WTC11 (cell line): Measurements from ENCODE around the gene GABRB3. TPM values are rescaled to one million over a fixed set of nuclear protein-coding genes. Genes with fewer than 3 reads are reported as not detected.

Experiments
- ATAC-seq: fragments of 200-7000 bp; cut with Tn5 transposase; 2 replicates; pipeline ENCODE4 v1.10.0; 2021; ENCODE audit warnings: mild to moderate bottlenecking, moderate library complexity
- CTCF ChIA-PET: fragments of 300-600 bp; sonication (Branson Sonifier 250); formaldehyde crosslinking; loops from one replicate; lab custom pipeline; 2021; ENCODE audit warnings: antibody characterized with exemption; lab: Charles Lee
- POLR2A ChIA-PET: fragments of 350-600 bp; sonication (Branson Sonifier 250); formaldehyde crosslinking; loops from one replicate; lab custom pipeline; 2021; ENCODE audit warnings: antibody characterized with exemption; lab: Charles Lee
- DNase-seq: peaks from one replicate; pipeline ENCODE4 v3.0.0; 2021; ENCODE audit warnings: low spot score
- H3K27ac Mint-ChIP-seq: 2 replicates; pipeline ENCODE4 v1.8.0; 2021; ENCODE audit warnings: mixed read lengths
- H3K27me3 Mint-ChIP-seq: 2 replicates; pipeline ENCODE4 v1.8.0; 2021; ENCODE audit warnings: low read depth, mild to moderate bottlenecking, moderate library complexity, mixed read lengths
- H3K36me3 Mint-ChIP-seq: 2 replicates; pipeline ENCODE4 v1.8.0; 2021; ENCODE audit warnings: mixed read lengths
- H3K4me1 Mint-ChIP-seq: 2 replicates; pipeline ENCODE4 v1.8.0; 2022; ENCODE audit warnings: mixed read lengths
- H3K4me3 Mint-ChIP-seq: 2 replicates; pipeline ENCODE4 v1.8.0; 2021; ENCODE audit warnings: mild to moderate bottlenecking, moderate library complexity, mixed read lengths
- H3K9me3 Mint-ChIP-seq: 2 replicates; pipeline ENCODE4 v1.8.0; 2021; ENCODE audit warnings: mixed read lengths
- ATF1 ChIP-seq: sonication (generic); formaldehyde crosslinking; IDR thresholded peaks from 2 replicates; pipeline ENCODE4 v1.8.1; 2023; ENCODE audit warnings: mild to moderate bottlenecking, moderate library complexity, missing genetic modification reagents
- CREB1 ChIP-seq: sonication (generic); formaldehyde crosslinking; IDR thresholded peaks from 2 replicates; pipeline ENCODE4 v1.8.0; 2023; ENCODE audit warnings: mild to moderate bottlenecking, missing genetic modification reagents
- CREM ChIP-seq: sonication (generic); formaldehyde crosslinking; IDR thresholded peaks from 2 replicates; pipeline ENCODE4 v1.8.1; 2022; ENCODE audit warnings: mild to moderate bottlenecking, missing genetic modification reagents, moderate library complexity
- FOXP1 ChIP-seq: sonication (generic); formaldehyde crosslinking; IDR thresholded peaks from 2 replicates; pipeline ENCODE4 v1.8.0; 2022; ENCODE audit warnings: missing genetic modification reagents, mild to moderate bottlenecking, moderate library complexity, borderline replicate concordance
- MYBL2 ChIP-seq: sonication (generic); formaldehyde crosslinking; IDR thresholded peaks from 2 replicates; pipeline ENCODE4 v1.8.1; 2023; ENCODE audit warnings: mild to moderate bottlenecking, moderate library complexity, missing genetic modification reagents
- NR3C1 ChIP-seq: sonication (generic); formaldehyde crosslinking; conservative IDR thresholded peaks from 2 replicates; pipeline ENCODE4 v1.8.1; 2023; ENCODE audit warnings: low read depth, mild to moderate bottlenecking, missing genetic modification reagents
- RELA ChIP-seq: sonication (generic); formaldehyde crosslinking; IDR thresholded peaks from 2 replicates; pipeline ENCODE4 v1.8.1; 2022; ENCODE audit warnings: missing genetic modification reagents, mild to moderate bottlenecking, borderline replicate concordance
- TEAD1 ChIP-seq: sonication (generic); formaldehyde crosslinking; IDR thresholded peaks from 2 replicates; pipeline ENCODE4 v1.8.0; 2022; ENCODE audit warnings: mild to moderate bottlenecking, missing genetic modification reagents
- ZNF396 ChIP-seq: fragments of 250-450 bp; sonication (Bioruptor Pico); IDR thresholded peaks from 2 replicates; pipeline ENCODE4 v1.8.0; 2021; ENCODE audit warnings: mild to moderate bottlenecking, moderate library complexity, borderline replicate concordance
- ZNF423 ChIP-seq: fragments of 250-450 bp; sonication (Bioruptor Pico); IDR thresholded peaks from 2 replicates; pipeline ENCODE4 v2.1.2; 2022; ENCODE audit warnings: mild to moderate bottlenecking, moderate library complexity
- ZNF671 ChIP-seq: fragments of 250-450 bp; sonication (Bioruptor Pico); IDR thresholded peaks from 2 replicates; pipeline ENCODE4 v1.8.0; 2021; ENCODE audit warnings: mild to moderate bottlenecking
- total RNA-seq: library from RNA; stranded (reverse); gene quantifications from 3 replicates; pipeline ENCODE4 v1.2.3, GENCODE V29; 2021
- TF ChIP-seq, protein P1 (sequence below): sonication (generic); formaldehyde crosslinking; IDR thresholded peaks from 2 replicates; pipeline ENCODE4 v1.8.1; 2022; ENCODE audit warnings: low read depth, missing genetic modification reagents, borderline replicate concordance
- TF ChIP-seq, protein P2 (sequence below): sonication (generic); formaldehyde crosslinking; IDR thresholded peaks from 2 replicates; pipeline ENCODE4 v1.8.1; 2023; ENCODE audit warnings: mild to moderate bottlenecking, moderate library complexity, missing genetic modification reagents
- TF ChIP-seq, protein P3 (sequence below): sonication (generic); formaldehyde crosslinking; IDR thresholded peaks from 2 replicates; pipeline ENCODE4 v1.8.1; 2022; ENCODE audit warnings: missing genetic modification reagents, borderline replicate concordance
- TF ChIP-seq, protein P4 (sequence below): sonication (generic); formaldehyde crosslinking; IDR thresholded peaks from 2 replicates; pipeline ENCODE4 v1.8.1; 2023; ENCODE audit warnings: mild to moderate bottlenecking, missing genetic modification reagents, moderate library complexity
- TF ChIP-seq, protein P5 (sequence below): fragments of 200-600 bp; IDR thresholded peaks from 2 replicates; pipeline ENCODE4 v1.8.0; 2022; ENCODE audit warnings: antibody characterized with exemption
- TF ChIP-seq, protein P6 (sequence below): sonication (generic); formaldehyde crosslinking; conservative IDR thresholded peaks from 2 replicates; pipeline ENCODE4 v1.8.1; 2022; ENCODE audit warnings: mild to moderate bottlenecking, missing genetic modification reagents
- TF ChIP-seq, protein P7 (sequence below): fragments of 250-450 bp; sonication (Bioruptor Pico); conservative IDR thresholded peaks from 2 replicates; pipeline ENCODE4 v1.9.0; 2021; ENCODE audit warnings: mild to moderate bottlenecking
- TF ChIP-seq, protein P8 (sequence below): sonication (generic); formaldehyde crosslinking; IDR thresholded peaks from 2 replicates; pipeline ENCODE4 v1.8.0; 2022; ENCODE audit warnings: mild to moderate bottlenecking, missing genetic modification reagents

Gene GABRB3
- total RNA-seq, 1 experiment from 2014 or later, result 203 TPM

DNA sequence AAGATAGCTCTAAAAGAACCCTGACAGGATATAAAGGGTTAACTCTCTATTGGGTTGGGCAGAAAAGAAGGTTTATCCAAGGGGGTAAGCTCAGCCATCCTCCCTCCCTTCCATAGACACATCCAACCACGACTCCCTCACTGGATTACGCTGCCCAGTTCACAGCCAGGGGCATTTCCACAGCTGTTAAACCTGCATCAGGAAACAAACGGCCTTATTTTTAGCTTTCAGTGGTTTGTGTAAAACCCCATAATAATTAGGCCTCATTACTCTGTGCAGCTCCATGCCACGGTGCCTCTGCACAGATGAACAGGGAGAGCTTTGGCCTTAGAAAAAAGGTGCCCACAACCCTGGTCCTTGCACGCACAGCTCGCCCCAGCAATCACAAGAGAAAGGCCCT is 110.6 kb downstream of the GABRB3 start (continued):
- TF ChIP-seq, protein P1, sequence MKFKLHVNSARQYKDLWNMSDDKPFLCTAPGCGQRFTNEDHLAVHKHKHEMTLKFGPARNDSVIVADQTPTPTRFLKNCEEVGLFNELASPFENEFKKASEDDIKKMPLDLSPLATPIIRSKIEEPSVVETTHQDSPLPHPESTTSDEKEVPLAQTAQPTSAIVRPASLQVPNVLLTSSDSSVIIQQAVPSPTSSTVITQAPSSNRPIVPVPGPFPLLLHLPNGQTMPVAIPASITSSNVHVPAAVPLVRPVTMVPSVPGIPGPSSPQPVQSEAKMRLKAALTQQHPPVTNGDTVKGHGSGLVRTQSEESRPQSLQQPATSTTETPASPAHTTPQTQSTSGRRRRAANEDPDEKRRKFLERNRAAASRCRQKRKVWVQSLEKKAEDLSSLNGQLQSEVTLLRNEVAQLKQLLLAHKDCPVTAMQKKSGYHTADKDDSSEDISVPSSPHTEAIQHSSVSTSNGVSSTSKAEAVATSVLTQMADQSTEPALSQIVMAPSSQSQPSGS (CRISPR knock-in tag), result no peak
- no peak for TF ChIP-seq CREB1 (CRISPR knock-in tag)
- no peak for TF ChIP-seq FOXP1 (CRISPR knock-in tag)
- TF ChIP-seq, all 79 proteins: peak for 0

DNA sequence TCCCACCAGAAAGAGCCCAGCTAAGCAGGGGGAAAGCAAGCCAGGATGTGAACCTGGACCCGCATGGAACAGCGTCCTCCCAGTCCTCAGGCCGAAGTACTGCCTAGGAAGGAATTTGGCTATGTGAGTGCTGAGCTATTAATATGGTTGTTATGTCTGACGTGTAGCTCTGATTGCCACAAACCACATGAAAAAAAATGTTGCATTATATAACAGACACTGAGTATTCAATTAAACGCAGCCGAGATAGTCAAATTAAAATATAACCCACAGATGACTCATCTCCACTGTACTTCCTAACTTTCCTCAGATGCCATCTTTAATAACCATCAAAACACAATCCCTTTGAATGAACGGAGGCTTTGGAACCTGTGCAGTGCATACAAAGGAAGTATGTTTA is 111.1 kb downstream of the GABRB3 start:
- H3K9me3 Mint-ChIP-seq, result no peaks in the 10 kb centered on the region
- 0 out of 2 replicates have a peak, but pooled peaks cover 4% of the 10 kb centered on the region for H3K36me3 Mint-ChIP-seq
- DNase-seq (no peak), ATAC-seq (no peak)
- CTCF ChIA-PET, result interaction anchor here (1.0 to 1.8 kb wide), 5 partner anchors 9 to 230 kb away, joined by 3 to 8 read pairs (median 3); no protein-coding TSS in a partner anchor
- H3K27ac Mint-ChIP-seq, result no peak overlapping the region; the same call in 1 of the 2 replicates
- POLR2A ChIA-PET, result no interaction called here
- peaks cover 81% of the 10 kb centered on the region for H3K4me1 Mint-ChIP-seq
- TF ChIP-seq CREM (CRISPR knock-in tag) (no peak), NR3C1 (no peak)
- TF ChIP-seq, protein P2, sequence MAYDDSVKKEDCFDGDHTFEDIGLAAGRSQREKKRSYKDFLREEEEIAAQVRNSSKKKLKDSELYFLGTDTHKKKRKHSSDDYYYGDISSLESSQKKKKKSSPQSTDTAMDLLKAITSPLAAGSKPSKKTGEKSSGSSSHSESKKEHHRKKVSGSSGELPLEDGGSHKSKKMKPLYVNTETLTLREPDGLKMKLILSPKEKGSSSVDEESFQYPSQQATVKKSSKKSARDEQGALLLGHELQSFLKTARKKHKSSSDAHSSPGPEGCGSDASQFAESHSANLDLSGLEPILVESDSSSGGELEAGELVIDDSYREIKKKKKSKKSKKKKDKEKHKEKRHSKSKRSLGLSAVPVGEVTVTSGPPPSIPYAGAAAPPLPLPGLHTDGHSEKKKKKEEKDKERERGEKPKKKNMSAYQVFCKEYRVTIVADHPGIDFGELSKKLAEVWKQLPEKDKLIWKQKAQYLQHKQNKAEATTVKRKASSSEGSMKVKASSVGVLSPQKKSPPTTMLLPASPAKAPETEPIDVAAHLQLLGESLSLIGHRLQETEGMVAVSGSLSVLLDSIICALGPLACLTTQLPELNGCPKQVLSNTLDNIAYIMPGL (CRISPR knock-in tag), result no peak
- TF ChIP-seq, protein P3, sequence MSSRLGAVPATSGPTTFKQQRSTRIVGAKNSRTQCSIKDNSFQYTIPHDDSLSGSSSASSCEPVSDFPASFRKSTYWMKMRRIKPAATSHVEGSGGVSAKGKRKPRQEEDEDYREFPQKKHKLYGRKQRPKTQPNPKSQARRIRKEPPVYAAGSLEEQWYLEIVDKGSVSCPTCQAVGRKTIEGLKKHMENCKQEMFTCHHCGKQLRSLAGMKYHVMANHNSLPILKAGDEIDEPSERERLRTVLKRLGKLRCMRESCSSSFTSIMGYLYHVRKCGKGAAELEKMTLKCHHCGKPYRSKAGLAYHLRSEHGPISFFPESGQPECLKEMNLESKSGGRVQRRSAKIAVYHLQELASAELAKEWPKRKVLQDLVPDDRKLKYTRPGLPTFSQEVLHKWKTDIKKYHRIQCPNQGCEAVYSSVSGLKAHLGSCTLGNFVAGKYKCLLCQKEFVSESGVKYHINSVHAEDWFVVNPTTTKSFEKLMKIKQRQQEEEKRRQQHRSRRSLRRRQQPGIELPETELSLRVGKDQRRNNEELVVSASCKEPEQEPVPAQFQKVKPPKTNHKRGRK (CRISPR knock-in tag), result no peak
- TF ChIP-seq, protein P4, sequence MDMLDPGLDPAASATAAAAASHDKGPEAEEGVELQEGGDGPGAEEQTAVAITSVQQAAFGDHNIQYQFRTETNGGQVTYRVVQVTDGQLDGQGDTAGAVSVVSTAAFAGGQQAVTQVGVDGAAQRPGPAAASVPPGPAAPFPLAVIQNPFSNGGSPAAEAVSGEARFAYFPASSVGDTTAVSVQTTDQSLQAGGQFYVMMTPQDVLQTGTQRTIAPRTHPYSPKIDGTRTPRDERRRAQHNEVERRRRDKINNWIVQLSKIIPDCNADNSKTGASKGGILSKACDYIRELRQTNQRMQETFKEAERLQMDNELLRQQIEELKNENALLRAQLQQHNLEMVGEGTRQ (CRISPR knock-in tag), result no peak
- TF ChIP-seq, all 79 proteins: peak for 0
- no peaks in the 10 kb centered on the region for H3K27me3 Mint-ChIP-seq
- no peak overlapping the region for H3K4me3 Mint-ChIP-seq

DNA sequence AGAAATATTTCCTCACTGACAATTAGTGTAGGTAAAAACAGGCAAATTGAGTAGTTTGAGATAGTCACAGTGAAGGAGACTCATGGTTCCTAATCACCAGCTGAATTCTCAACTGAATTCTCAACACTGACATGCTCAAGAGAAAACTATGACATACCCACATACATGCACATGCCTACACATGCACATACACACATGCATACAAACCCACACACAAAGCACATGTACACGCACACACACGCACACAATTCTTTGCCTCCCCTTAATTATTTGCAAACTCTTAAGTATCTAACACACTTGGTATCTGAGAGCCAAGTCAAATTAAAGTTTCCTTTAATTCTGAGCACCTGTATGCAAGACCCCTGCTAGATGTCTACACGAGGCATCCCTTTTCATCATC is 111.8 kb downstream of the GABRB3 start:
- Mint-ChIP-seq H3K4me1 (peaks cover 79% of the 10 kb centered on the region), H3K9me3 (no peaks in the 10 kb centered on the region), H3K4me3 (no peak overlapping the region), H3K27ac (peak overlapping the region; percentile 19; the same call in 1 of the 2 replicates), H3K36me3 (peaks cover 7% of the 10 kb centered on the region; the same call in 1 of the 2 replicates), H3K27me3 (no peaks in the 10 kb centered on the region)
- DNase-seq, result no peak
- no peak for ATAC-seq
- CTCF ChIA-PET, result interaction anchor here (1.0 to 1.8 kb wide), 3 partner anchors 21 to 230 kb away, joined by 3 to 8 read pairs (median 3); no protein-coding TSS in a partner anchor
- POLR2A ChIA-PET, result no interaction called here
- TF ChIP-seq, protein P5, sequence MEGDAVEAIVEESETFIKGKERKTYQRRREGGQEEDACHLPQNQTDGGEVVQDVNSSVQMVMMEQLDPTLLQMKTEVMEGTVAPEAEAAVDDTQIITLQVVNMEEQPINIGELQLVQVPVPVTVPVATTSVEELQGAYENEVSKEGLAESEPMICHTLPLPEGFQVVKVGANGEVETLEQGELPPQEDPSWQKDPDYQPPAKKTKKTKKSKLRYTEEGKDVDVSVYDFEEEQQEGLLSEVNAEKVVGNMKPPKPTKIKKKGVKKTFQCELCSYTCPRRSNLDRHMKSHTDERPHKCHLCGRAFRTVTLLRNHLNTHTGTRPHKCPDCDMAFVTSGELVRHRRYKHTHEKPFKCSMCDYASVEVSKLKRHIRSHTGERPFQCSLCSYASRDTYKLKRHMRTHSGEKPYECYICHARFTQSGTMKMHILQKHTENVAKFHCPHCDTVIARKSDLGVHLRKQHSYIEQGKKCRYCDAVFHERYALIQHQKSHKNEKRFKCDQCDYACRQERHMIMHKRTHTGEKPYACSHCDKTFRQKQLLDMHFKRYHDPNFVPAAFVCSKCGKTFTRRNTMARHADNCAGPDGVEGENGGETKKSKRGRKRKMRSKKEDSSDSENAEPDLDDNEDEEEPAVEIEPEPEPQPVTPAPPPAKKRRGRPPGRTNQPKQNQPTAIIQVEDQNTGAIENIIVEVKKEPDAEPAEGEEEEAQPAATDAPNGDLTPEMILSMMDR, result no peak
- TF ChIP-seq, protein P6, sequence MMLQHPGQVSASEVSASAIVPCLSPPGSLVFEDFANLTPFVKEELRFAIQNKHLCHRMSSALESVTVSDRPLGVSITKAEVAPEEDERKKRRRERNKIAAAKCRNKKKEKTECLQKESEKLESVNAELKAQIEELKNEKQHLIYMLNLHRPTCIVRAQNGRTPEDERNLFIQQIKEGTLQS (CRISPR knock-in tag), result no peak
- TF ChIP-seq, protein P7, sequence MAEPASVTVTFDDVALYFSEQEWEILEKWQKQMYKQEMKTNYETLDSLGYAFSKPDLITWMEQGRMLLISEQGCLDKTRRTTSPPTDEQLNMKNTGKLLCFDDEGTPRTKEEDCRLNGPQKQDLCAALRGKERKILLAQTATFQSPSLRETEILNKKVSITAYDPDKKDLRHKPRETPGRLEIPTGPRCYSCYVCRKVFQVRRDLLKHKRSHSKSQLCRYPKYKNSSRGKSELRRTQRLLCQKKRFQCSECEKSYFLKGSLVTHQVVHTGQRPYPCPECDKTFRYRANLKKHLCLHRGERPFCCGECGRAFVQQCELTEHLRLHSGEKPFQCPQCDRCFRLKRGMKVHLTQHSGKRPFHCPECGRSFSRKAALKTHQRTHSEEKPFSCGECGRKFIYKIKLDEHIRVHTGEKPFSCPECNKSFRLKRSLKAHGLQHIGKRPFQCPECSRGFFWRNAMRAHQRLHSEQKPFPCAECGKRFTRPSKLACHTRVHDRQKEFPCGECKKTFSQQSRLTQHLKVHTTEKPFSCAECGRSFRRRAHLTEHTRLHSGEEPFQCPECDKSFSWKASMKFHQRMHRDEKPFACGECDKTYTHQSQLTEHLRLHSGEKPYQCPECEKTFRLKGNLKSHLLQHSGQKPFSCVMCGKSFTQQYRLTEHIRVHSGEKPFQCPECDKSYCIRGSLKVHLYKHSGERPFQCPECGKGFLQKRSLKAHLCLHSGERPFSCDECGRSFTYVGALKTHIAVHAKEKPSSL (CRISPR knock-in tag), result no peak
- TF ChIP-seq TEAD1 (CRISPR knock-in tag) (no peak), MYBL2 (no peak), ATF1 (CRISPR knock-in tag) (no peak), ZNF423 (CRISPR knock-in tag) (no peak), RELA (no peak), ZNF671 (CRISPR knock-in tag) (no peak), ZNF396 (no peak)
- TF ChIP-seq, protein P3 (CRISPR knock-in tag), result no peak
- TF ChIP-seq, protein P8, sequence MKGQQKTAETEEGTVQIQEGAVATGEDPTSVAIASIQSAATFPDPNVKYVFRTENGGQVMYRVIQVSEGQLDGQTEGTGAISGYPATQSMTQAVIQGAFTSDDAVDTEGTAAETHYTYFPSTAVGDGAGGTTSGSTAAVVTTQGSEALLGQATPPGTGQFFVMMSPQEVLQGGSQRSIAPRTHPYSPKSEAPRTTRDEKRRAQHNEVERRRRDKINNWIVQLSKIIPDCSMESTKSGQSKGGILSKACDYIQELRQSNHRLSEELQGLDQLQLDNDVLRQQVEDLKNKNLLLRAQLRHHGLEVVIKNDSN (CRISPR knock-in tag), result no peak
